ENCODE data around the gene WDR41. TPM values are rescaled to one million over a fixed set of nuclear protein-coding genes. Genes with fewer than 3 reads are reported as not detected.
"Not testable (repeated sequence)": the region's sequence is repeated elsewhere in the genome, so short reads cannot be mapped to it uniquely, and the experiment has no call there.

Gene WDR41, protein sequence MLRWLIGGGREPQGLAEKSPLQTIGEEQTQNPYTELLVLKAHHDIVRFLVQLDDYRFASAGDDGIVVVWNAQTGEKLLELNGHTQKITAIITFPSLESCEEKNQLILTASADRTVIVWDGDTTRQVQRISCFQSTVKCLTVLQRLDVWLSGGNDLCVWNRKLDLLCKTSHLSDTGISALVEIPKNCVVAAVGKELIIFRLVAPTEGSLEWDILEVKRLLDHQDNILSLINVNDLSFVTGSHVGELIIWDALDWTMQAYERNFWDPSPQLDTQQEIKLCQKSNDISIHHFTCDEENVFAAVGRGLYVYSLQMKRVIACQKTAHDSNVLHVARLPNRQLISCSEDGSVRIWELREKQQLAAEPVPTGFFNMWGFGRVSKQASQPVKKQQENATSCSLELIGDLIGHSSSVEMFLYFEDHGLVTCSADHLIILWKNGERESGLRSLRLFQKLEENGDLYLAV
- total RNA-seq: 10 to 100 TPM; 15.6 to 21.4 TPM

DNA sequence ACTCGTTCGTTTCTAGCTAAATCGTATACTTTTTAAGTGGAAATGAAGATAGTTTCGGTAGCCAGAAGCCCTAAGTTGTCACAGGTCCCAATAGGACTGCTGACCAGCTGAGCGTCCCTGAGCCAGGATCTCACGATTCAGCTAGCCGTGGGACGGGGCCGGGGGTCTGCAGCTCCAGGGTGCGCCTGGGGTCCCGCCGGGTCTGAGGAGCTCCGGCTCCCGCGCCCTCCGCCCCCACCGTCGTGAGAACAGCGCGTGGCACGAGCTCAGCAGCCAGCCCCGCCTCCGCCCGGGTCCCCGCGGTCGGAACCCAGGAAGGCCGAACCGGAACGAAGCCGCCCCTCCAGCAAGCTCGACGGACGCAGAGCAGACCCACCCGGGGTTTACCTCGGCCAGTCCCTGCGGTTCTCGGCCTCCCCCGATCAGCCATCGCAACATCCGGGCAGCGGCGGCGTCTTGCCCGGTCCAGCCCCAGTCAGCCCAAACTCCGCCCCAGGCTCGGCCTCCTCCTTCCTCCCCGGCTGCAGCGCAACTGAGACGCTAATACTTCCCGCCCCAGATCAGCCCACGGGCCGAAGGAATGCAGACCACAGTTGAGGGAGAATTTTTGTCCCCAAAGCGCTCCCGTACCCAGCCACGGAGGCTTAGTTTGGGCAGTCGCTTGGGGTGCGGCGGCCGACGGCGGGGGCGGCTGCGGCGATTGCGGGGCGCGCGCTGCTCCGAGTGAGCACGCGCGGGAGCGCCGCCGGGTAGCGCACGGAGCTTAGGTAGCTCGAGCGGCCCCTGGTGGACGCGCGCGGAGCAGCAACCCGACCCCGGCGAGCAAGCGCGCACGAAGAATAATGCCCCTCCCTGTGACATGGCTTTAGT, at the start of gene WDR41:
WDR41 (minus strand) TSS at position 534 of the 870 bp plus-strand sequence; CDS start at position 438, 96 bp downstream.
- peak within 1 kb of the TSS; percentile 94 for H3K27ac Mint-ChIP-seq
- H3K4me1 Mint-ChIP-seq (ENCODE audit: low read depth): peaks cover 23% of the 10 kb centered on the region
- DNase-seq (peak; percentile 89), ATAC-seq (peak; percentile 90)
- peaks cover 6% of the 10 kb centered on the region for H3K36me3 Mint-ChIP-seq (ENCODE audit: low read depth)
- POLR2A ChIA-PET: interaction anchor here (0.6 to 1.3 kb wide), 5 partner anchors 114 to 683 kb away, joined by 3 to 5 read pairs (median 3); partner anchors contain the start of gene AGGF1
- H3K9me3 Mint-ChIP-seq (ENCODE audit: insufficient read depth): no peaks in the 10 kb centered on the region
- CTCF ChIA-PET: interaction anchor here (0.7 to 4.0 kb wide), 26 partner anchors 9 to 803 kb away, joined by 3 to 38 read pairs (median 4); partner anchors contain the start of genes AGGF1, AP3B1 and ZBED3
- H3K4me3 Mint-ChIP-seq: peak within 1 kb of the TSS; percentile 85
- H3K27me3 Mint-ChIP-seq (ENCODE audit: low read depth): peaks cover 8% of the 10 kb centered on the region

DNA sequence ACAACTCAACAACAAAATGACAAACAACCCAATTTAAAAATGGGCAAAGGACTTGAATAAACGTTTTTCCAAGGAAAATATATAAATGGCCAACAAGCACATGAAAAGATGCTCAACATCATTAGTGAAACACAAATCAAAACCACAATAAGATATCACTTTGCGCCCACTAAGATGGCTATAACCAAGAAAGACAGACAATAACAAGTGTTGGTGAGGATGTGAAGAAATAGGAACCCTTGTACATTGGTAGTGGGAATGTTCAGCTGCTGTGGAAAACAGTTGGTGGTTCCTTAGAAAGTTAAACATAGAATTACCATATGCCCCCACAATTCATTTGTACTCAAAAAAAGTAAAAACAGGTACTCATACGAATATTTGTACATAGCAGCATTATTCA, 39.2 kb upstream of the WDR41 start:
- ATAC-seq (no peak), DNase-seq (no peak)
- no peaks in the 10 kb centered on the region for H3K9me3 Mint-ChIP-seq (ENCODE audit: insufficient read depth)
- H3K4me3 Mint-ChIP-seq: no peak overlapping the region
- no peaks in the 10 kb centered on the region for H3K36me3 Mint-ChIP-seq (ENCODE audit: low read depth)
- POLR2A ChIA-PET: no interaction called here
- H3K27me3 Mint-ChIP-seq (ENCODE audit: low read depth): peaks cover 45% of the 10 kb centered on the region
- H3K27ac Mint-ChIP-seq: no peak overlapping the region
- CTCF ChIA-PET: no interaction called here
- no peaks in the 10 kb centered on the region for H3K4me1 Mint-ChIP-seq (ENCODE audit: low read depth)

DNA sequence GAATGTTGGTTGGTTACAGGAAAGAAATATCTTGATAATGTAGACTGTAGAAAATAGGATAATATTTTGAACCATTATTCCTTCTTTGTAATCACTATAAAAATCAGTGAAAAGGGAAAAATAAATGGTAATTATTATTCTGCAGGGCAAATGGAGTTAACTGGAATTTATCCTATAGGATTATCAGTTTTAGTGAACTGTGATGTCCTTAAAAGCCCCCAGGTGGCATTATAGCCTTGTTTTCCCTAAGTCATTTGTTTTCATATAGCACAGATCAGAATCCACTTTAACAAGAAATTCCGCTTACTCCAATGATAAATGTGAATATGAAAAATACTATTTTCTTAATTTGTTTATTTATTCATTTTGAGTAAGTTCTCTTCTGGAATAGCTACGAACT, 26.2 kb upstream of the WDR41 start:
- CTCF ChIA-PET: interaction anchor here (1.8 kb wide), 1 partner anchor 26 kb away, joined by 6 read pairs; the partner anchor contains the start of gene WDR41
- POLR2A ChIA-PET: no interaction called here
- Mint-ChIP-seq H3K27ac (no peak overlapping the region), H3K9me3 (ENCODE audit: insufficient read depth) (no peaks in the 10 kb centered on the region), H3K27me3 (ENCODE audit: low read depth) (peaks cover 15% of the 10 kb centered on the region), H3K4me3 (no peak overlapping the region), H3K36me3 (ENCODE audit: low read depth) (no peaks in the 10 kb centered on the region), H3K4me1 (ENCODE audit: low read depth) (no peaks in the 10 kb centered on the region)
- no peak for ATAC-seq
- DNase-seq: no peak

DNA sequence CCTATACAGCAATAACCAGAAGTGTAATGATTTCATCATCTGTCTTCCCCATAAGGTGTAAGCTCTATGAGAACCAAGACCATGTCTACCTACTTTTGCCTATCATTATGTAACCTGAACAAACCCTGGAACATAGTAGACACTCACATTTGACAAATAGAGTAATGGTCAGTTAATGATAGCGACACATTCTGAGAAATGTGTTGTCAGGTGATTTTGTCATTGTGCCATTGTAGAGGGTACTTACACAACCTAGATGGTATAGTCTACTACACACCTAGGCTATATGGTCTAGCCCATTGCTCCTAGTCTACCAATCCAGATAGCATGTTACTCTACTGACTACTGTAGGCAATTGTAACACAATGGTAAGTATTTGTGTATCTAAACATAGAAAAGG, 22.3 kb upstream of the WDR41 start:
- H3K27me3 Mint-ChIP-seq (ENCODE audit: low read depth): peaks cover 11% of the 10 kb centered on the region
- no peak overlapping the region for H3K4me3 Mint-ChIP-seq
- ATAC-seq (no peak), DNase-seq (no peak)
- H3K4me1 Mint-ChIP-seq (ENCODE audit: low read depth): no peaks in the 10 kb centered on the region
- POLR2A ChIA-PET: no interaction called here
- H3K36me3 Mint-ChIP-seq (ENCODE audit: low read depth): no peaks in the 10 kb centered on the region
- H3K27ac Mint-ChIP-seq: no peak overlapping the region
- H3K9me3 Mint-ChIP-seq (ENCODE audit: insufficient read depth): no peaks in the 10 kb centered on the region
- CTCF ChIA-PET: no interaction called here

DNA sequence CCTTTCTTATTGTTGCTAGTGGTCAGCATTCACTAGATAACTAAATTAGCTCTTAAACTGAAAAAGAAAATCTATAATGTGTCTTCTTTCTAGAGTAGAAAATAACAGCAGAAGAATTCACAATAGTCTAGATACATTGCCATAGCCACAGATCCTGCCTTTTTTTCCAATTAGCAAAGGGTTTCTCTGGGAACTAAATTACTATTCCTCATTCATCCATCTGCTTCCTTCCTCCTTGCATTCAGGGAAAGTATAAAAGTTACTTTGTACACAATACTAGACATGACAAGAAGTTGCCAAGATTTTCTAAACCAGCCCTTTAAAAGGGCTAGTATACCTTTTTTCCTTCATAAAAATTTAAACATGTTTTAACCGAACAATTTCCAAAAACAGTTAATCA, 21.2 kb upstream of the WDR41 start:
- Mint-ChIP-seq H3K36me3 (ENCODE audit: low read depth) (no peaks in the 10 kb centered on the region), H3K4me3 (no peak overlapping the region), H3K27ac (no peak overlapping the region), H3K4me1 (ENCODE audit: low read depth) (no peaks in the 10 kb centered on the region), H3K9me3 (ENCODE audit: insufficient read depth) (no peaks in the 10 kb centered on the region), H3K27me3 (ENCODE audit: low read depth) (peaks cover 11% of the 10 kb centered on the region)
- POLR2A ChIA-PET: interaction anchor here (0.6 kb wide), 1 partner anchor 1222 kb away, joined by 4 read pairs; no protein-coding TSS in a partner anchor
- DNase-seq: no peak
- no peak for ATAC-seq
- CTCF ChIA-PET: no interaction called here

DNA sequence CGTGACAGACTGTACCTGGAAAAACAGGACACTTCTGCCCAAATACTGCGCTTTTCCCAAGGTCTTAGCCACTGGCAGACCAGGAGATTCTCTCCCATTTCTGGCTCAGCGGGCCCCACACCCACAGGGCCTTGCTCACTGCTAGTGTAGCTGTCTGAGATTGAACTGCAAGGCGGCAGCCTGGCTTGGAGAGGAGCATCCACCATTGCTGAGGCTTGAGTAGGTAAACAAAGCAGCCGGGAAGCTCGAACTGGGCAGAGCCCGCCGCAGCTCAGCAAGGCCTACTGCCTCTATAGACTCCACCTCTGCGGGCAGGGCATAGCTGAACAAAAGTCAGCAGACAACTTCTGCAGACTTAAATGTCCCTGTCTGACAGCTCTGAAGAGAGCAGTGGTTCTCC, 9.0 kb upstream of the WDR41 start:
- H3K4me1 Mint-ChIP-seq (ENCODE audit: low read depth); ATAC-seq; H3K36me3 Mint-ChIP-seq (ENCODE audit: low read depth); DNase-seq; H3K27ac Mint-ChIP-seq; H3K4me3 Mint-ChIP-seq: not testable (repeated sequence)
- ChIA-PET POLR2A (interaction anchor here (0.6 kb wide), 1 partner anchor 930 kb away, joined by 5 read pairs; no protein-coding TSS in a partner anchor), CTCF (interaction anchor here (1.6 kb wide), 1 partner anchor 9 kb away, joined by 3 read pairs; the partner anchor contains the start of gene WDR41)
- Mint-ChIP-seq H3K27me3 (ENCODE audit: low read depth) (peaks cover 15% of the 10 kb centered on the region), H3K9me3 (ENCODE audit: insufficient read depth) (peaks cover 11% of the 10 kb centered on the region)

DNA sequence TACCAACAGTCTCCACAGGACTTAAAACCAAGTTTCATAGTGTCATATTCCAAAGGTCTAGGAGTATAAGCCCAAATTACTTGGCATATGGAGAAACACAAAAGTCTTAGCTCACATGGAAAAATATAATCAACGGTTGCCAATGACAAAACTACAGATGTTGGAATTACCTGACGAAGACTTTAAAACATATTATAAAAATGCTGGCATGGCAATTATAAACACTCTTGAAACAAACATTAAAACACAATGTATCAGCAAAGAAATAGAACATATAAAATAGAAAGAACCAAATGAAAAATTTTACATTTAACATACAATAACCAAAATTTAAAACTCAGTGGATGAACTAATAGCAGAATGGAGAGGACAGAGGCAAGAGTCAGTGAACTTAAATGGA, 7.9 kb upstream of the WDR41 start:
- no peak for DNase-seq
- no peak overlapping the region for H3K4me3 Mint-ChIP-seq
- H3K27me3 Mint-ChIP-seq (ENCODE audit: low read depth): peaks cover 13% of the 10 kb centered on the region
- peaks cover 11% of the 10 kb centered on the region for H3K9me3 Mint-ChIP-seq (ENCODE audit: insufficient read depth)
- CTCF ChIA-PET: no interaction called here
- H3K4me1 Mint-ChIP-seq (ENCODE audit: low read depth): peaks cover 6% of the 10 kb centered on the region
- POLR2A ChIA-PET: no interaction called here
- H3K27ac Mint-ChIP-seq: no peak overlapping the region
- no peak for ATAC-seq
- no peaks in the 10 kb centered on the region for H3K36me3 Mint-ChIP-seq (ENCODE audit: low read depth)

DNA sequence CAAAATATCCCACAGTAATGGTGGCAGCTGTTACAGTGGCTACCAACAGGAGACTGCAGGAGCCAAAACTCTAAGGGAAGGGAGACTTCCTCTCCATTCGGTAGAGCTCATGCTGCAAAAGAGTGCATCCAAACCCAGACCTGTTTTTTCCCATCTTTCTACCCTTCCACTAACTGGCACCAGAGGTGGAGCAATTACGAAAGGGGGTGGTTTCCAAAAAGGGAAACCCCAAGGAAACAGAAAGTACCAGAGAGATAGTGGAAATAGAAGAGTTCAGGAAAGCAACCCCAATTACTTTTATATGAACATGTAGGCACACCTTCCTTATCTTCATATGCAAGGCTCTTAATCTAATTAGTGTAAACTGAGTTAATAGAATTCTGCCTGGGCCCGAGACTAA, 7.3 kb upstream of the WDR41 start:
- no peak overlapping the region for H3K27ac Mint-ChIP-seq
- no peak overlapping the region for H3K4me3 Mint-ChIP-seq
- no peaks in the 10 kb centered on the region for H3K36me3 Mint-ChIP-seq (ENCODE audit: low read depth)
- DNase-seq (no peak), ATAC-seq (no peak)
- H3K27me3 Mint-ChIP-seq (ENCODE audit: low read depth): peaks cover 16% of the 10 kb centered on the region
- CTCF ChIA-PET: no interaction called here
- POLR2A ChIA-PET: no interaction called here
- peaks cover 11% of the 10 kb centered on the region for H3K9me3 Mint-ChIP-seq (ENCODE audit: insufficient read depth)
- H3K4me1 Mint-ChIP-seq (ENCODE audit: low read depth): peaks cover 9% of the 10 kb centered on the region

DNA sequence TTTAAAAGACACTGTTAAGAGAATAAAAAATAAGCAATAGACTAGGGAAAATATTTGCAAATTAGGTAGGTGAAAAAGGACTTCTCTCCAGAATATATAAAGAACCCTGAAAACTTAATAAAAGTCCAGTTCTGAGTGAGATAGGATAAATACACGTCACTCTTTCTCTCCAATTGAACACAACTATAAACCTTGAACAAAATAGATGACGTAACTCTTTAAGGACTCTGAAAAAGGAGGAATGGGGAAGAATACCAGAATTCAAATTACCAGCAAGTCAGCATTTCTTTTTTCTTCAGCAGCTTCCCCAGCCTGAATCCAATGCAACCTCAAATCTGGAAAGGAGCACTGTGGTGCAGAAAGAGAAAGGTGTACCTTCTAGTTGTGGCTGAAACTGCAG, 6.8 kb upstream of the WDR41 start:
- Mint-ChIP-seq H3K4me1 (ENCODE audit: low read depth) (peaks cover 9% of the 10 kb centered on the region), H3K9me3 (ENCODE audit: insufficient read depth) (peaks cover 11% of the 10 kb centered on the region), H3K27me3 (ENCODE audit: low read depth) (peaks cover 16% of the 10 kb centered on the region), H3K36me3 (ENCODE audit: low read depth) (no peaks in the 10 kb centered on the region), H3K4me3 (no peak overlapping the region), H3K27ac (no peak overlapping the region)
- ATAC-seq: no peak
- POLR2A ChIA-PET: no interaction called here
- CTCF ChIA-PET: no interaction called here
- DNase-seq: no peak

DNA sequence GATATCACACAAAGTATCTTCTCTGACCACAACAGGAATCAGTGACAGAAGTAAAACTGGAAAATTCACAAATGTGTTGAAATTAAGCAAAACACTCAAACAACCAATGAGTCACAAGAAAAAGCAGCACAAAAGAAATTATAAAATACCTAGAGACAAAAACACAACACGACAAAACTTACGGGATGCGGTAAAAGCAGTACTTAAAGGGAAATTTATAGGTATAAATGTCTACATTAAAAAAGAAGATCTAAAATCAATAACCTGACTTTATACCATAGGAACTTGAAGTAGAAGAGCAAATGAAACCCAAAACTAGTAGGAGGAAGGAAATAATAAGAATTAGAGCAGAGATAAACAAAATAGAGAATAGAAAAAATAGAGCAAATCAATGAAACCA, 2.8 kb upstream of the WDR41 start:
- ChIA-PET POLR2A (no interaction called here), CTCF (interaction anchor here (0.6 kb wide), 1 partner anchor 68 kb away, joined by 3 read pairs; no protein-coding TSS in a partner anchor)
- Mint-ChIP-seq H3K27me3 (ENCODE audit: low read depth) (peaks cover 14% of the 10 kb centered on the region), H3K9me3 (ENCODE audit: insufficient read depth) (peaks cover under 1% of the 10 kb centered on the region), H3K4me1 (ENCODE audit: low read depth) (peaks cover 23% of the 10 kb centered on the region), H3K36me3 (ENCODE audit: low read depth) (peaks cover 3% of the 10 kb centered on the region), H3K27ac (no peak overlapping the region), H3K4me3 (peak overlapping the region; percentile 5)
- no peak for ATAC-seq
- DNase-seq: no peak

DNA sequence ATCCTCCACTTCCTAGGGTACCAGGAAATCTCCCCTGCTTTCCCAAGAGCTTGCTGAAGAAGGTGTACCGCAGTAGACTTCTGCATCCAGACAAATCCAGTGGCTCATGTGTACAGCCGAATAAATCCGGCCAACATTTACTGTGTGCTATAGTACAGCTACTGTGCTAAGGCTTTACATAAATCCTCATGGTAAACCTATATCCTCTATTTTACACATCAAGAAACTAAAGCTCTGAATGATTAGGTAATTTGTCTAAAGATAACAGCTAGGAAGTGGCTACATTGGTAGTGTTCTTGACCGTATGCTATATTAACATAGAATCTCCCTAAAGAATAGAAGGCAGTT, 511 bp upstream of the WDR41 start:
- Mint-ChIP-seq H3K27ac (peak overlapping the region; percentile 60), H3K4me3 (peak overlapping the region; percentile 85), H3K4me1 (ENCODE audit: low read depth) (peaks cover 23% of the 10 kb centered on the region), H3K27me3 (ENCODE audit: low read depth) (peaks cover 11% of the 10 kb centered on the region), H3K9me3 (ENCODE audit: insufficient read depth) (no peaks in the 10 kb centered on the region), H3K36me3 (ENCODE audit: low read depth) (peaks cover 6% of the 10 kb centered on the region)
- DNase-seq (no peak), ATAC-seq (peak; percentile 25)
- POLR2A ChIA-PET: interaction anchor here (0.8 to 1.3 kb wide), 3 partner anchors 115 to 462 kb away, joined by 3 read pairs; partner anchors contain the start of gene AGGF1
- CTCF ChIA-PET: interaction anchor here (0.7 to 4.0 kb wide), 19 partner anchors 9 to 802 kb away, joined by 3 to 38 read pairs (median 5); partner anchors contain the start of genes AP3B1 and ZBED3
